ENCODE measurements around the gene SCRN3.

DNA sequence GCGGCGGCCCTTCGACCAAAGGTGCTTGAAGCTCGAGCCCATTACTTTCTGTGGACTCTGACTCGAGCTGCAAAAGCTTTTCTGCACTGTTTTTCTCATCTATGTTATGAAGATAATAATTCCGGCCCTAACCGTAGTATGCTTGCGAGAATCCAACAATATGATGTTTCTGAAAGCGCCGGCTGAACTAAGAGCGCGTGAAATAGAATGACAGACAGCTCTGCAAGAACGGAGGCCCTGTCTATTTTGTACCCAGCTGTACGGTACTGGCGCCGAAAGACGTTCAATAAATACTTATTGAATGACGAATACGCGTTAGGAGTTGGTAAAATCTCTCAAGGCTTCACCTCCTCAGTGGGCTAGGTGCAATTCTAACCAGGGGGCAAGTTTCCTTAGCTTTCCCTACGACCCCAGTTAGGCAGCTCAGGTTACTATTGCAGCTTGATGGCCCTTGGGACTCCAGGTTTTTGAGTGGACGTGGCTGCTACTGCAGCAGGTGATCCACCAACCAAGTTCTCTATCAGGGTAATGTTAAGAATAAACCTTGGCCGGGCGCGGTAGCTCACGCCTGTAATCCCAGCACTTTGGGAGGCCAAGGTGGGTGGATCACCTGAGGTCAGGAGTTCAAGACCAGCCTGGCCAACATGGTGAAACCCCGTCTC is 570 bp downstream of the SCRN3 start:
- TF ChIP-seq, protein P1, sequence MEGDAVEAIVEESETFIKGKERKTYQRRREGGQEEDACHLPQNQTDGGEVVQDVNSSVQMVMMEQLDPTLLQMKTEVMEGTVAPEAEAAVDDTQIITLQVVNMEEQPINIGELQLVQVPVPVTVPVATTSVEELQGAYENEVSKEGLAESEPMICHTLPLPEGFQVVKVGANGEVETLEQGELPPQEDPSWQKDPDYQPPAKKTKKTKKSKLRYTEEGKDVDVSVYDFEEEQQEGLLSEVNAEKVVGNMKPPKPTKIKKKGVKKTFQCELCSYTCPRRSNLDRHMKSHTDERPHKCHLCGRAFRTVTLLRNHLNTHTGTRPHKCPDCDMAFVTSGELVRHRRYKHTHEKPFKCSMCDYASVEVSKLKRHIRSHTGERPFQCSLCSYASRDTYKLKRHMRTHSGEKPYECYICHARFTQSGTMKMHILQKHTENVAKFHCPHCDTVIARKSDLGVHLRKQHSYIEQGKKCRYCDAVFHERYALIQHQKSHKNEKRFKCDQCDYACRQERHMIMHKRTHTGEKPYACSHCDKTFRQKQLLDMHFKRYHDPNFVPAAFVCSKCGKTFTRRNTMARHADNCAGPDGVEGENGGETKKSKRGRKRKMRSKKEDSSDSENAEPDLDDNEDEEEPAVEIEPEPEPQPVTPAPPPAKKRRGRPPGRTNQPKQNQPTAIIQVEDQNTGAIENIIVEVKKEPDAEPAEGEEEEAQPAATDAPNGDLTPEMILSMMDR (conservative IDR thresholded peaks at IDR 0.05; ENCODE audit: low read depth, low read length): no peak
- TF ChIP-seq EZH2 (IDR thresholded peaks at IDR 0.05; ENCODE audit: borderline replicate concordance, low read depth, low read length, poor library complexity, severe bottlenecking): no peak

All from A673 (cell line).